GM12873 (cell line): ENCODE results near the gene TASP1.

Experiments used
- TF ChIP-seq, protein P1 (sequence below): IDR thresholded peaks from 2 replicates; pipeline ENCODE4 v1.5.1; 2012; ENCODE audit warnings: low read depth, mild to moderate bottlenecking, moderate library complexity, low read length, control low read depth; ENCODE audit not compliant: insufficient read depth; ENCODE audit errors: missing control alignments

TASP1 gene

DNA sequence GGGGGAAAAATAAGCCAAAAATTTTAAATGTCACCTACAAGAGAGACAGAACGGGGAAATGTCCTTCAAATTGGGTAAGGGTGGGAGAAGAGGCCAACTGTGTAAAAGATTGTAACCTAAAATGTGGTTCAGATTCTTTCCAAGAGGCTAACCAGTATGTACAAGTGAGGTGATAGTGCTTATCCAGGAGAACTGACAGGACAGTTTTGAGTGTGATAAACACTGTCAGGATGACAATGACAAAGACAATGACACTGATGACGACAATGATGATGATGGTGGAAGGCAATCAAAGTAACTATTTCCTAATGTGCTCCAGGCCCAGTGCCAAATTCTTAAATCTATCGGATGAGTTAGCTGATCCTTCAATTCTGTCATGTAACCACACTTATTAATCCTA is 57.3 kb downstream of the TASP1 start:
- TF ChIP-seq, protein P1, sequence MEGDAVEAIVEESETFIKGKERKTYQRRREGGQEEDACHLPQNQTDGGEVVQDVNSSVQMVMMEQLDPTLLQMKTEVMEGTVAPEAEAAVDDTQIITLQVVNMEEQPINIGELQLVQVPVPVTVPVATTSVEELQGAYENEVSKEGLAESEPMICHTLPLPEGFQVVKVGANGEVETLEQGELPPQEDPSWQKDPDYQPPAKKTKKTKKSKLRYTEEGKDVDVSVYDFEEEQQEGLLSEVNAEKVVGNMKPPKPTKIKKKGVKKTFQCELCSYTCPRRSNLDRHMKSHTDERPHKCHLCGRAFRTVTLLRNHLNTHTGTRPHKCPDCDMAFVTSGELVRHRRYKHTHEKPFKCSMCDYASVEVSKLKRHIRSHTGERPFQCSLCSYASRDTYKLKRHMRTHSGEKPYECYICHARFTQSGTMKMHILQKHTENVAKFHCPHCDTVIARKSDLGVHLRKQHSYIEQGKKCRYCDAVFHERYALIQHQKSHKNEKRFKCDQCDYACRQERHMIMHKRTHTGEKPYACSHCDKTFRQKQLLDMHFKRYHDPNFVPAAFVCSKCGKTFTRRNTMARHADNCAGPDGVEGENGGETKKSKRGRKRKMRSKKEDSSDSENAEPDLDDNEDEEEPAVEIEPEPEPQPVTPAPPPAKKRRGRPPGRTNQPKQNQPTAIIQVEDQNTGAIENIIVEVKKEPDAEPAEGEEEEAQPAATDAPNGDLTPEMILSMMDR, result no peak

DNA sequence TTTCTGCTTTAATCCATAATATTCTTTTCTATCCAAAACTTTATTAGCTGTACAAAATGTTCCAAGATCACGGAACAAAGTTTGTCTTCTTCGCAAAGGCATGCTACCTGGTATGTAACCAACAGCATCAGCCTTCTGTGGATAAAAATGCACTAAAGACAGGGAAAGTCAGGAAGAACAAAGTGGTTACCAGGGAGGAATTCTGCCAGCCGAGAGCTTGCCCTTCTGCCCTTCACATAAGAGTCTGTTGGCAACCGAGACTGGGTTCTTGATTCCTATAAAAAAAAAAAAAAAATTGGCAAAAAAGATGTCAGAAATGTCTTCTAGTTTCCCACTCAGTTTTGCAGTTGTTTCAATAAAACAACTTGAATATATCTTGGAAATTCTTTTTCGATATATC is 58.0 kb downstream of the TASP1 start:
- TF ChIP-seq, protein P1, result no peak

DNA sequence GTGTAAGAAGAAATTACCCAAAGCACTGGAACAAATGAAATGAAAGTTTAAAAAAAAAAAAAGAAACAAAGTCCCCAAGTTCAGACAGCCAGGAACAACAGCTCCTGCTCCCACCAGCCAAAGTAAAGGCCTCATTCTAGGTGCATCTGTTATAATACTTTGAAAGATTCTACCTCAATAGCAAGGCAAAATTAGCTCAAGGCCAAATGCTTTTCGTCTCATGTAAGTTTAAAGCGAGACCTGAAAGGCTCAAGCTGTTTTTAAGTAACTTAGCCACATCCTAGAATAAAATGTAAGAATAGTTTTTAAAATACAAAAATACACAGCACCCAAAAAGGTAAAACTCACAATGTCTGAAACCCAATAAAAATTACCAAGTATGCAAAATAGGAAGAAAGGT is 64.7 kb downstream of the TASP1 start:
- TF ChIP-seq, protein P1, result no peak

DNA sequence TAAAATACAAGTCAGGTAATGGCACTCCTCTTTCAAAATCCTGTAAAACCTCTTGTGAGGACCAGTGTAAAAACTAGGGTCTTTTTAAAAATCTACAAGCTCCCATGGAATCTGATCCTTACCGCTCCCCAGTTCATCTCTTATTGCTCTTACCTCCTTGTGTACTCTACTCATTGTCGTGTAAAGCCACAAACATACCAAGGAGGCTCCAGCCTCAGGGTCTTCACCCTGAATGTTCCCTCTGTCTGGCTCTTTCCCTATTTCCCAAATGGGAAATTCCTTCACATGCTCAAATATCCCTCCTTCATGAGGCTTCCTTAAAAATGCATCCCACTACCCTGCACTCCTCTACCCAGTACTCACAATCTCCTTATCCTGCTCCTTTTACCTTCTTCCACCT is 67.1 kb downstream of the TASP1 start:
- TF ChIP-seq, protein P1, result no peak

DNA sequence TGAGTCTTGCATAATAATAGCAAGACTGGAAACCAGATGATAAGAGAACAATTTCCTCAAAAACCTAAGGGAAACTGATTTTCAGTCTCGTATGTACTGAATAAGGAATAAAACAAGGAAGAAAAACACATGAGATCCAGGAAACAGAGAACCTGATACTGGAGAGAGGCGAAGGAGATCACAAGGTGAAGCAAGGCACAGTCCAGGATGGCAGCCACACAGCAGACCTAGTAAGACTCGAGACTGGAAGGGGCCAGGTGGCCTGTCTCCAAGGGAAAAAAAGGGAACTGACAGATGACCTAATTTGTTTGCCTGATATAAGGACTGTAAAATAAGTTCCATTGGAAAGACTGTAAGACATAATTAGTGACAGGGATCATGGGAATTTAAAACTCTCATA is 71.1 kb downstream of the TASP1 start:
- TF ChIP-seq, protein P1, result no peak

DNA sequence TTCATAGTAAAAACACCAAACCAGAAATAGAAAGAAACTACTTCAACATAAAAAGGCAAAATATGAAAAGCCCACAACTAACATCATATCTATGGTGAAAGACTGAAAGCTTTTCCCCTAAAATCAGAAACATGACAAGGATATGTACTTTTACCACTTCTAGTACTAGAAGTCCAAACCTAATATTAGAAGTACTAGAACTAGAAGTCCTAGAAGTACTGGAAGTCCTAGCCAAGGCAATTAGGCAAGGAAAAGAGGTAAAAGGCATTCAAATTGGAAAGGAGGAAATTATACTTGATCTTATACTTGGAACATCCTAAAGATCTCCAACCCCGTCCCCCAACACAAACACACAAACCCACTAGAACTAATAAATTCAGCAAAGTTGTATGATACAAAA is 74.9 kb downstream of the TASP1 start:
- TF ChIP-seq, protein P1, result no peak

DNA sequence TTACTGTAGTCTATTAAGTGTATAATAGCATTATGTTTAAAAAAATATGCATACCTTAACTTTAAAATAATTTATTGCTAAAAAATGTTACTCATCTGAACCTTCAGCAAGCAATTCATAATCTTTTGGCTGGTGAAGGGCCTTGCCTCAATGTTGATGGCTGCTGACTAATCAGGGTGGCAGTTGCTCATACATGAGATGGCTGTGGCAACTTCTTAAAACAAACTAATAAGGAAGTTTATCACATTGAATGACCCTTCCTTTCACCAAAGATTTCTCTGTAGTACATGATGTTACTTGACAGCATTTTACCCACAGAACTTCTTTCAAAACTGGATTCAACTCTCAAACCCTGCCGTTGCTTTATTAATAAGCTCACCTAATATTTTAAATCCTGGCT is 84.0 kb downstream of the TASP1 start:
- TF ChIP-seq, protein P1, result no peak
